Stimulated activated CD8-positive, alpha-beta memory T cell treated with anti-CD3 and anti-CD28 coated beads, Interleukin-15, amount 100 ng/mL, for 4 hours (primary cell): ENCODE measurements around the gene LEFTY1.
"Not testable (repeated sequence)": the region's sequence is repeated elsewhere in the genome, so short reads cannot be mapped to it uniquely, and the experiment has no call there.

Source experiments
- DNase-seq, 2 donors: peaks; one replicate each; pipeline ENCODE4 v3.0.0-alpha.2; 2020; ENCODE audit warnings: low read depth in 2 of 2

LEFTY1 gene

DNA sequence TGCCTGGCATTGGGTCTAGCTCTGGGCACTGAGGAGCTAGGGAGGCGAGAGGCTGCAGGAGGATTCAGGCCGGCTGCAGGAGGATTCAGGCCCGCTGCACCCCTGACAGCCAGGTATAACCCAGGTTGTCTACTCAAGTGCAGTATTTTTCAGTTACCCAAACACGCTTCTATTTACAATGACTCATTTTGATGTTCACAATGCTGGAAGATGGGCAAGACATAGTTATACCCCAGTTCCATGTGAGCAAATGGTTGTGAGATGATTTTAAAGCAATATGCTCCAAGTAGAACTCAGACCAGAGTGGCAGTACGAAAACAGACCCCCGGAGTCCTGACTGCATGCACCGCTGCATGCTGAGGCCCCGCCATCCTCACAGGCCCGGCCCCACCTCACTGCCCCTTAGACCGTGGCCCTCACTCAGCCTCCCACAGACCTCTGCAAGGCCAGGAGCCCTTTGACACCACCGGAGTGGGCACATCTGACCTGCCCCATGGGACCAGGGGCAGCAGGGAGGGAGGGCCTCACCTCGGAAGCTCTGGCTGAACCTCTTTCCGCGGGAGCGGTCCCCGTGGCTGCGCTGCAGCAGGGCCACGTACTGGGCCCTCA, 553 bp downstream of the LEFTY1 start:
- no peak for DNase-seq

DNA sequence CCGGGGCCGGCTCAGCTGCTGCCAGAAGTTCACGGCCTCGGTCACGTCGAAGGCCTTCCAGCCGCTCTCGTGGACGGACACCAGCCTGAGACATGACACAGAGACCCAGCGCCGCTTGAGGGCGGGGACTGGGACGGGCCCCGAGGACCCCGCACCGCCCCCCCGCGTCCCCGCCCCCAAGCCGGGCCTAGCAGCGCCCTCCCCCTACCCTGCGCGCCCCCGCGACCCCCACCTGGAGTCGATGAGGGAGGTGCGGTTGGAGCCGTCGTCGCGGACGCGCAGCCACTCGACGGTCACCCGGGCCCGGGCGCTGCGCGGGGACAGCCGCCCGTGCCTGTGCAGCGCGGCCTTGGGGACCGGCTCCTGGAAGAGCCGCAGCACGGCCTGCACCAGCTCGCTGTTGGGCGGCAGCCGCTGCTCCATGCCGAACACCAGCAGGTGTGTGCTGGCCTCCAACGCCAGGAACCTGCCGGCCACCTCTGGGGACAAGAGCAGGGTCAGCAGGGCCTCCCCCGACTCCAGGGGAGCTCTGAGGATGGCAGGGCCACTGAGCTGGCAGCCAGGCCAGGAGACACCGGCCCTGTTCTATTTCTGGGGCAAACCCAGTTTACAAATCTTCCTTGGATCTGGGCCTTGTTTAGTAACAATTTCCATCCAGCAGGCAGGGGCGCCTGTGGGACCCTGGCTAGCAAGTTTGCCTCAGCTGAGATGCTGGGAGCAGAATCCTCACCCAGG, 1.2 kb downstream of the LEFTY1 start:
- DNase-seq, result not testable (repeated sequence)

DNA sequence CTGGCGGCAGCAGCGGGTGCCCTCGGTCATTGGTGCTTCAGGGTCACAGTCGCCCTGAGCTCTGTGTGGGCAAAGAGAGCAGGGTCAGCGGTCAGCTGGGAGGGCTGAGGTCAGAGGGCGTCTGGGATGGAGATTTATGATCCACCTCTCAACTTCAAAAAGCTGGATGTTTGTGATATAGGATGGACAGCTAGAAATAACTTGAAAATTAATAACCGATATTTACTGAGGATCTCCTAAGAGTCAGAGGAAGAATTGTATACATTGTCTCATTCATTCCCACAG, 2.0 kb downstream of the LEFTY1 start:
- DNase-seq, result no peak

GRCh38 chr1:225886159-225887029, 2.6 kb downstream of the LEFTY1 start:
- no peak for DNase-seq

DNA sequence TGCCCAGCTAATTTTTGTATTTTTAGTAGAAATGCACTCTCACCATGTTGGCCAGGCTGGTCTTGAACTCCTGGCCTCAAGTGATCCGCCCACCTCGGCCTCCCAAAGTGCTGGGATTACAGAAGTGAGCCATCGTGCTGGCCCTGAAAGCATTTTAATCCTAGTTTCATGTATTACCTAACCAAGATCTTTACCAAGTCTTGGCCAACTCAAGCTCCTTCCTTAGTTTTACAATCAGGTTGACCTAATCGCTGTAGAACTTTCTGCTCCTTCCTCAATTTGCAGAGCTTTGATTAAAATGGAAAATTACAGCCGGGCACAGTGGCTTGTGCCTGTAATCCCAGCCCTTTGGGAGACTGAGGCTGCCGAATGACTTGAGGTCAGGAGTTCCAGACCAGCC, 3.6 kb downstream of the LEFTY1 start:
- no peak for DNase-seq

DNA sequence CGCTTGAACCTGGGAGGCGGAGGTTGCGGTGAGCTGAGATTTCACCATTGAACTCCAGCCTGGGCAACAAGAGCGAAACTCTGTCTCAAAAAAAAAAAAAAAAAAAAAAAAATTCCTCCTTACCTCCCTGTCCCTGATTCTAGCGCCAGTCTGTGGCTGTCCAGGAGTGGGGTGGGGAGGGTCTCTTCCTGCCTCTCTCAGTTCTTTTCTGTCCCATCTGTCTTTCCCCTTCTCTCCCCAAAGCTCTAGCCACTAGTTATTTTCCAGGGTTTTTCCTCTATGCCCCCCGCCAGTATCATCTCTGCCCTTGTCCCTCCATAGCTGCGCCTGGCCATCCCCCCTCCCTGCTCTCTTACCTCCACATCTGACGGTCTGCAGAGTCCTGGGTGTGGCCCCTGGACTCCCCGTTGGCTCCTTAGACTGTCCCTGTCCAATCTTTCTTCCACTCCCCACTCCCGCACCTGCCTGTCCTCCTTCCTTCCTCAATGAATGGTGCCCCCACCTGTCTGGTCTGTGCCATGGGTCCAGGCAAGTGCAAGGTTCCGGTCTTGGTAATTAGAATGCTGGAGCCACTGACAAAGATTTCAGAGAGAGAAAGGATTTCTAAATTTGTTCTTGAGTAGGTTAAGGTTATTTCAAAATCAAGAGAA, 5.2 kb downstream of the LEFTY1 start:
- DNase-seq, result no peak

DNA sequence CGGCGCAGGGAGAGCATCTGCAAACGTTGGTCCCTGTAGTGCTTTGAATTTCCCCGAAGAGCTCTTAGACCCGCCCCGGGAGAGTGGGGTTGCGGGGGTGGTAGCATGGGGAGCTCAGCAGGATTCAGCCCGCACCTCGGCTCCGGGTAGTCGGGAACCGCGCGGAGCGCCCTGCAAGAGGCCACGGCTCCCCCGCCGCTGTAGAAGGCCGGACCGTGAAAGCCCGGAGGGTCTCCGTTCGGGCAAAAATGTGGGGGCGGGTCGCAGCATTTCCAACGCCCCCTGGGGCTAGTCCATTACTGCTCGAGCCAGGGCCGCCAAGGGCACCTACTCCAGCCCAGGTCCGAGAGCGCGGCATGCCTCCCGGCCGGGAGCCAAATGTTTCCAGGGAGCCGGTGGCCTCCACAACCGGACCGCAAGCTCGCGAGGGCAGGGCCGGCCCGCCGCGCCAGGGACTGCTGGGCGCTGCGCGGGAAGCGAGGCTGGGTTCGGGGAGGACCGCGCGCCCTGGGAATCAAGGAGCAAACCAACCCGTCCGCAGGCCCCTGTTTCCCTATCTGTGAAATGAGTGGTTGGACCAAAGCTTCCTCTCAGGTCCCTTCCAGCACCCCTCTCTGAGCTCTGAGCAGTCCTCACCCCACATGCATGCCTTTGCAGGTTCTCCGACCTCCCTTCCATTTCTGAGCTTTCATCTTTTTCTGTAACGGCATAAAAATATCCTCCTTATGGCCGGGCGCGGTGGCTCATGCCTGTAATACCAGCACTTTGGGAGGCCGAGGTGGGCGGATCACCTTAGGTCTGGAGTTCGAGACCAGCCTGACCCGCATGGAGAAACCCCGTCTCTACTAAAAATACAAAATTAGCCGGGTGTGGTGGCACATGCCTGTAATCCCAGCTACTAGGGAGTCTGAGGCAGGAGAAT, 6.0 kb downstream of the LEFTY1 start:
- no peak for DNase-seq

GRCh38 chr1:225881959-225882693, 6.8 kb downstream of the LEFTY1 start, which contains the start of gene TMEM63A:
TSS of gene TMEM63A (minus strand) at chr1:225882380. CDS start at chr1:225877580, 4,800 bp downstream.
- peak; percentile 72 to 76 for DNase-seq

- DNase-seq, result no peak
Observed at GRCh38 chr1:225881081-225881958, 7.6 kb downstream of the LEFTY1 start.

DNA sequence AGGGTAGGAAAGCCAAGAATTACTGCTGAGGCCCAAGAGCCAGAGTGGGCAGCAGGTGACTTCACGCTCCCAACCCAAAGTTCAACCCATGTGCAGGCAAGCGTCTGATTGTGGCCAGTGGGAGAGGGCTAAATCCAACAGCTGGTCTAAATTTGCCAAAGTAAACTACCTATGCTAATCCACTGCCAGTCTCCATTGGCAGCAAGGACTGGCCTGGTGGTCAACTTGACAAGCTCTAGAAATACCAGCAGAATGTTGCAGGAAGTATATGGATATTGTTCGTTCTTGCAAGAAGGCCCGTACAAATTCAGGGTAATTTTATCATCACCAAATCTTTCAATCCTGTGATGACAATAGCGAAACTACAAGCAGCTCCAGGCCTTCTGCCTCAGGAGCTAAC, 8.3 kb downstream of the LEFTY1 start:
- DNase-seq, result no peak

DNA sequence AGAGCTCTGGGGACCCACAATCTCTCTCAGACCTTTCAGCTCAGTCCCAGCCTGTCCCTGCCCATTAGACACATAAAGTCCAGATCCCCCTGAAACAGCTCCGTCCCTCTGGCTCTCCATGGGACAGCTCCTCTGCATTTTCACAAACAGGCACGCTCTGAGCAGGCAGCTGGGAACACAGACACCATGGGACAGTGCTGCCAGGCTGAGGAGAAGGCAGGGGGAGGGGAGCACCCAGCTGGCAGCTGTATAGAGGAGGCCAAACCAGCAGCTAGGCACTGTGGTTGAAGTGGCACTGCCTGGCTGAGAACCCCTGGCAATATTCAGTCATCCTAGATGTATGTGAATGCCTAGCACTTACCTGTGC, 8.7 kb downstream of the LEFTY1 start:
- no peak for DNase-seq

DNA sequence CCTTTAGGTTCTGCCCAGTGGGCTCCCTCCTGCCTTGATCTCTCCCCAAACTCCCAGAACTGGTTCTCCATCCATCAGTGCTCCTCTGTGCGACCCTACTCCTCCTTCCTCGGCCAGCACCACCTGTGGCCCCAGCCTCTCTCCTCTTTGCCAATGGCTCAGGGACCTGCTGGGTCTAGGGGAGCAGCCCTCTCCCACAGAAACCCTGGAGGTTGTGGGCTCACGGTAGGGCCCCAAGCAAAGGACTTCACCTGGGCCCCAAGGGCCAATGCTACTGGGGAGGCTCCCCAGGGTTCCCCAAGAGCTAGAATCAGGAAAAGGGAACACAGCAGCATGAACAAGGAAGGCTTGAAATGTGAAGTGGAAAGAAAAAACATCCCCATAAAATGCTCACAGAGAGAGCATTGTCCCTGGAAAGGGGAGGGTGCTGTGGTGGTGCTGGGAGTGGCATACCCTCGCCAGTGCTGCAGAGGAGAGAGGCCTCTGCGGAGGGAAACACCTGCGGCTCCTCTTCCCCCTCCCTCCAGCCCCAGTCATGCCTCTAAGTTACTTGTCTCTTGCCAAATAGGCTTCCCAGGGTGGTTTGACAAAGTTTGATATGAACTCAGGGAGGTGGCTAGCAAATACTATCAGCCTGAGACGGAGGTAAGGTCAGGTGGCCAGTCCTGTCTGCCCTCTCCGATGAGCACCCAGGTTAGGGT, 9.3 kb downstream of the LEFTY1 start:
- DNase-seq, result no peak

- DNase-seq, result no peak
Observed at GRCh38 chr1:225878282-225878681, 10.7 kb downstream of the LEFTY1 start.

- DNase-seq, result no peak
Observed at GRCh38 chr1:225877580-225877979, 11.4 kb downstream of the LEFTY1 start.

DNA sequence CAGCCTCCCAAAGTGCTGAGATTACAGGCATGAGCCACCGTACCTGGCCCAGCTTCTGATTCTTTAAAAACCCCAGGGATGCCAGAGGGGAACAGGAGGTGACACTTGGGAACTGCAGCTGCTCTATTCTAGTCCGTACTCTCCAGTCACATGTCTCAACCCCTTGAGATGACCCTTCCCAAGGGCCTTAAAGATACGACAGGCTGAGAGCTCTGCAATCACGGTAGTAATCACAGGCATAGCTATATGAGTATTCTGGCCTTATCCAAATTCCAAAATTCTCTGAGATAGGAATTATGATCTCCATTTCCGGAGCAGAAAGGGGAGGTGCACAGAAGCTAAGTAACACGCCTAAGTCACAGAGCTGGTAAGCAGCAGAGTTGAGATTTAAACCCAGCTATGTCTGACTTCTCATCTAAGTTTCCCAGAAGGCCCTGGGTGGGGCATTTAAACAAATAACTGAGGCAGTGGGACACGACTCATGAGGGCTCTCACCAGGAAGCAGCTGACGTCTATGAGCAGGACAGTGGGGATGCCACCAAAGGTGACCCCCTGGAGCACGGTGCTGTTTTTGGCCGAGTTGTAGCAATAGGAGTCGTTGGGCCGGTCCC, 11.9 kb downstream of the LEFTY1 start:
- no peak for DNase-seq

DNA sequence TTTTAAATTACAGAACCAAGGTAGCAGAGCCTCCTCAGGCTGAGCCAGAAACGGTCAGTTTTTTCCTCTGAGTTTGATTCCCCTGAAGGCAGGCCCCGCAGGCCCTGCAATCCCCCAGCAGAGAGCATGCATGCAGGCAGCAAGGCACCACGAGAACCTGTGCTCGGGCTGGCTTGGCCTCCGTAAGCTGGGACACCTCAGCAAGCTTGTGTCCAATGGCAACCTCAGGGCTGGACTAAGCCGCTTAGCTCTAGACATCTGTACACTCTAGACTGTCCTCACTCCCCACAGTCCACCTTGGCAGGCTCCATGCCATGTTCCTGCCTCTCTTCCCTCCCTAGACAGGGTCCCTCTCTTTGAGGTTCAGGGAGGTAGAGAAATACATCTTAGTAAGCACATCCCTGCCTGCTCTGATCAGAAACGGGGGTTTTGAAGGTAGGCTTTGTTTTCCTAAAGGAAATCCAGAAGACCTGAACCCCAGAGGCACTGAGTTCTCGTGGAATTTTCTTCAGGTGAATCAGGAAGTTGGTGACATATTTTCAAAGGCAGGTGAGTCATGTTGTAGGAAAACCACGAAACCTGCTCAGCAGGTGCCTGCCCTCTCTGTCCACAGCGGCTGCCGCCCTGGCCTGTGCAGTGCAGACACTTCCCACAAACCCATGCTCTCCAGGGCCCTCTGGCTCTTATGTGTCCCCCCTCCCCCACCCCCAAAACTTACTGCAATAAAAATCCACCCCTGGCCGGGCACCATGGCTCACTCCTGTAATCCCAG, 13.7 kb downstream of the LEFTY1 start:
- no peak for DNase-seq

DNA sequence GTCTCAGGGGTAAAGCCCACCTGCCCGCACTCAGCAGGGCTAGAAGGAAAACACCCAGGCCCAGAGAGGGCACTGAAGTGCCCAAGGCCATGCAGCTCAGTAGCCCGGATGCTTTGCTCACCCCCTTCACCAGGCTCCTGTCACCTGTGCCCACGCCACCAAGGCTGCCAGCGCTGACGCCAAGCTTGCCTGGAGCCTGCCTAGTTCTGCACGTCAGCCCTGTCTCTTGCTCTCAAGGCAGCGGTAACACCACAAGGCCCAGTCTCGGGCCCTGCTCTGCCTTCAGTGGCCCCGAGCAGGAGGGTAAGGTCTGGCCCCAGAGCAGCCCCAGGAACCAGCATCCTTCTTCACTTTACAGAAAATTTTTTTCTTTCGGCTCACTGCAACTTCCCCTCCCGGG, 14.5 kb downstream of the LEFTY1 start:
- DNase-seq, result no peak
